HEK293 (cell line): ENCODE data around the gene ACP7.

Experiments used
- CTCF ChIA-PET: fragments of 350-600 bp; formaldehyde crosslinking; extraction: SDS; loops from one replicate; lab custom pipeline; 2021; ENCODE audit warnings: antibody characterized with exemption; lab: Yijun Ruan, JAX
- POLR2A ChIA-PET: fragments of 300-600 bp; formaldehyde crosslinking; extraction: SDS; loops from one replicate; lab custom pipeline; 2020; ENCODE audit warnings: antibody characterized with exemption, inconsistent platforms; lab: Yijun Ruan, JAX
- H3K27ac ChIP-seq: fragments of 200-500 bp; sonication (Bioruptor generic); 2 replicates; pipeline ENCODE4 v1.5.1; 2014; ENCODE audit warnings: low read depth, low read length, control low read depth, inconsistent platforms; ENCODE audit errors: extremely low read depth
- H3K36me3 ChIP-seq, 2 experiments: fragments of 200-500 bp in 1 of 2; sonication (Bioruptor generic) in 1 of 2; 1 replicate in 1 of 2; 2 replicates in 1 of 2; pipeline ENCODE4 v1.5.1; 2014 to 2017; ENCODE audit warnings: inconsistent platforms in 2 of 2, low read length in 2 of 2; ENCODE audit not compliant: control insufficient read depth in 2 of 2, insufficient read depth in 1 of 2
- H3K4me1 ChIP-seq: fragments of 200-500 bp; sonication (Bioruptor generic); 2 replicates; pipeline ENCODE4 v1.5.1; 2014; ENCODE audit warnings: mild to moderate bottlenecking, low read length, inconsistent platforms; ENCODE audit not compliant: control insufficient read depth, insufficient read depth
- H3K4me3 ChIP-seq: 2 replicates; pipeline ENCODE4 v1.5.1; 2011; ENCODE audit warnings: low read depth, mild to moderate bottlenecking, control low read depth, low read length, moderate library complexity
- H3K9me3 ChIP-seq: fragments of 200-500 bp; sonication (Bioruptor generic); 2 replicates; pipeline ENCODE4 v1.5.1; 2014; ENCODE audit warnings: low read depth, low read length, inconsistent platforms; ENCODE audit not compliant: control insufficient read depth, insufficient read depth
- FEZF1 ChIP-seq: fragments of 450-650 bp; formaldehyde crosslinking; IDR thresholded peaks from 2 replicates; pipeline ENCODE4 v1.5.1; 2016; ENCODE audit warnings: missing biosample characterization, missing genetic modification characterization
- GFI1B ChIP-seq: fragments of 450-650 bp; formaldehyde crosslinking; IDR thresholded peaks from 2 replicates; pipeline ENCODE4 v1.5.1; 2016; ENCODE audit warnings: missing biosample characterization, missing genetic modification characterization
- GLIS2 ChIP-seq: fragments of 450-650 bp; formaldehyde crosslinking; IDR thresholded peaks from 2 replicates; pipeline ENCODE4 v1.5.1; 2016; ENCODE audit warnings: missing biosample characterization, missing genetic modification characterization
- HOXA7 ChIP-seq: sonication (generic); formaldehyde crosslinking; IDR thresholded peaks from 2 replicates; pipeline ENCODE4 v1.8.1; 2022; ENCODE audit warnings: missing genetic modification reagents, borderline replicate concordance
- KLF10 ChIP-seq: fragments of 450-650 bp; IDR thresholded peaks from 2 replicates; pipeline ENCODE4 v1.5.1; 2018; ENCODE audit warnings: missing biosample characterization, mild to moderate bottlenecking, missing genetic modification characterization
- KLF8 ChIP-seq: fragments of 450-650 bp; formaldehyde crosslinking; IDR thresholded peaks from 2 replicates; pipeline ENCODE4 v1.5.1; 2016; ENCODE audit warnings: missing biosample characterization, missing genetic modification characterization
- PRDM1 ChIP-seq: fragments of 450-650 bp; formaldehyde crosslinking; IDR thresholded peaks from 2 replicates; pipeline ENCODE4; 2016; ENCODE audit warnings: missing biosample characterization, missing genetic modification characterization
- TCF7L2 ChIP-seq: IDR thresholded peaks from 2 replicates; pipeline ENCODE4 v1.6.1; 2011; ENCODE audit warnings: low read depth, mild to moderate bottlenecking, inconsistent platforms, low read length, moderate library complexity, borderline replicate concordance
- ZBTB17 ChIP-seq: fragments of 450-650 bp; formaldehyde crosslinking; IDR thresholded peaks from 2 replicates; pipeline ENCODE4 v1.5.1; 2016; ENCODE audit warnings: missing biosample characterization, missing genetic modification characterization
- ZFHX2 ChIP-seq: fragments of 450-650 bp; formaldehyde crosslinking; conservative IDR thresholded peaks from 2 replicates; pipeline ENCODE4 v1.5.1; 2016; ENCODE audit warnings: missing biosample characterization, missing genetic modification characterization
- ZNF132 ChIP-seq: fragments of 450-650 bp; formaldehyde crosslinking; IDR thresholded peaks from 2 replicates; pipeline ENCODE4 v1.5.1; 2017; ENCODE audit warnings: missing biosample characterization, missing genetic modification characterization, borderline replicate concordance
- ZNF16 ChIP-seq: fragments of 450-650 bp; formaldehyde crosslinking; IDR thresholded peaks from 2 replicates; pipeline ENCODE4 v1.5.1; 2016; ENCODE audit warnings: low read depth, missing biosample characterization, missing genetic modification characterization
- ZNF211 ChIP-seq: fragments of 450-650 bp; formaldehyde crosslinking; IDR thresholded peaks from 2 replicates; pipeline ENCODE4 v1.5.1; 2016; ENCODE audit warnings: low read depth, missing biosample characterization, missing genetic modification characterization
- ZNF596 ChIP-seq: fragments of 450-650 bp; IDR thresholded peaks from 2 replicates; pipeline ENCODE4 v1.5.0; 2018; ENCODE audit warnings: missing biosample characterization, mild to moderate bottlenecking, missing genetic modification characterization, moderate library complexity
- ZNF664 ChIP-seq: fragments of 450-650 bp; formaldehyde crosslinking; IDR thresholded peaks from 2 replicates; pipeline ENCODE4 v1.5.1; 2016; ENCODE audit warnings: missing biosample characterization, missing genetic modification characterization
- ZNF670 ChIP-seq: fragments of 450-650 bp; formaldehyde crosslinking; IDR thresholded peaks from 2 replicates; pipeline ENCODE4 v1.5.1; 2016; ENCODE audit warnings: missing biosample characterization, missing genetic modification characterization, low read depth
- ZSCAN23 ChIP-seq: fragments of 450-650 bp; formaldehyde crosslinking; IDR thresholded peaks from 2 replicates; pipeline ENCODE4 v1.5.1; 2016; ENCODE audit warnings: missing biosample characterization, missing genetic modification characterization
- TF ChIP-seq, protein P1 (sequence below): fragments of 450-650 bp; formaldehyde crosslinking; IDR thresholded peaks from 2 replicates; pipeline ENCODE4 v1.5.0; 2017; ENCODE audit warnings: missing biosample characterization, missing genetic modification characterization, borderline replicate concordance
- TF ChIP-seq, protein P2 (sequence below): fragments of 450-650 bp; formaldehyde crosslinking; IDR thresholded peaks from 2 replicates; pipeline ENCODE4 v1.5.1; 2017; ENCODE audit warnings: missing biosample characterization, missing genetic modification characterization
- TF ChIP-seq, protein P3 (sequence below): fragments of 450-650 bp; formaldehyde crosslinking; IDR thresholded peaks from 2 replicates; pipeline ENCODE4 v1.5.1; 2016; ENCODE audit warnings: missing biosample characterization, missing genetic modification characterization
- TF ChIP-seq, protein P4 (sequence below): fragments of 450-650 bp; formaldehyde crosslinking; IDR thresholded peaks from 2 replicates; pipeline ENCODE4 v1.5.1; 2016; ENCODE audit warnings: missing biosample characterization, missing genetic modification characterization
- TF ChIP-seq, protein P5 (sequence below): fragments of 450-650 bp; IDR thresholded peaks from 2 replicates; pipeline ENCODE4 v1.5.1; 2018; ENCODE audit warnings: missing biosample characterization, missing genetic modification characterization

The ACP7 gene

DNA sequence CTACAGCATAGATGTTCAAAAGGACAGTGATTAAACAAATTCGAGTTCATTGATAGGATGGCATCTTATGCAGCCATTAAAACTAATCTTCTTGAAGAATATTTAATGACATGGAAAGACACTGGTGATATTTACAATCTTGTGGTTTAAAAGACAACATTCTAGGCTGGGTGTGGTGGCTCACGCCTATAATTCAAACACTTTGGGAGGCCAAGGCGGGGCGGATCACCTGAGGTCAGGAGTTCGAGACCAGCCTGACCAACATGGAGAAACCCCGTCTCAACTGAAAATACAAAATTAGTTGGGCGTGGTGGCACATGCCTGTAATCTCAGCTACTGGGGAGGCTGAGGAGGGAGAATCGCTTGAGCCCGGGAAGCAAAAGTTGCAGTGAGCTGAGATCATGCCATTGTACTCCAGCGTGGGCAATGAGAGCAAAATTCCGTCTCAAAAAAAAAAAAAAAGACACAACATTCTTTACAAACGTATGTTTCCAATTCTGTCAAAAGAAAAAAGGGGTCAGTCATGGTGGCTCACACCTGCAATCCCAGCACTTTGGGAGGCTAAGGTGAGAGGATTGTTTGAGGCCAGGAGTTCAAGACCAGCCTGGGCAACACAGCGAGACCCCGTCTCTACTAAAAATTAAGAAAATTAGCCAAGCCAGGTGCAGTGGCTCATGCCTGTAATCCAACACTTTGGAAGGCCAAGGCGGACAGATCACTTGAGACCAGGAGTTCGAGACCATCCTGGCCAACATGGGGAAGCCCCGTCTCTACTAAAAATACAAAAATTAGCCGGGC, 39.0 kb downstream of the ACP7 start (continued):
- no peak for TF ChIP-seq ZFHX2
- TF ChIP-seq, all 188 proteins: peak for 4

DNA sequence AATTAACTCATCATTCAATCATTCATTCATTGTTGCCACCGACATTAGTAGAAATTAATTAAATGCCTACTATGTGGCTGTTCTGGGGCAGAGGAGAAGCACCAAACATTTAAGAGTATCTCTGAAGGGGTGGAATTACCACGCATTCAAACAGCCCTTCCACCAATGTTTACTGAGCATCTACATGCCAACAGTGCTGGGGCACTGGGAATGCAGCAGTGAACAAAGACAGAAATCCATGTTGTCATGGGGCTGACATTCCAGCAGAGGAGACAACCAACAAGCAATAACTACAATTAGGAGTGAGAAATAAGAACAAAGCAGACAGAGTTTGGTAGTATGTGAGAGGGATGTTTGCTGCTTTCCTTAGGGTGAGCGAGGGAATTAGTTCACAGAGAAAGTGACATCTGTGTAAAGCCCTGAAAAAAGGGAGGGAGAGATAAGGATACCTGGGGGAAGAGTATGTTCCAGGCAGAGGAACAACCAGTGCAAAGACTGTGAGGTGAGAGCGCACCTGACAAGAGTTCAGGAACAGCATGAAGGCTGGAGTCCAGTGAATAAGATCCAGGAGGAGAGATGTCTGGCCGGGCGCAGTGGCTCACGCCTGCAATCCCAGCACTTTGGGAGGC, 40.1 kb downstream of the ACP7 start:
- H3K27ac ChIP-seq: no peak overlapping the region
- H3K9me3 ChIP-seq: no peaks in the 10 kb centered on the region
- CTCF ChIA-PET: interaction anchor here (0.6 to 6.4 kb wide), 4 partner anchors 13 to 205 kb away, joined by 3 to 165 read pairs (median 52); no protein-coding TSS in a partner anchor
- H3K36me3 ChIP-seq: no peaks in the 10 kb centered on the region; a peak in 1 of 3 replicates
- TF ChIP-seq ZNF211 (tag by site-specific recombination) (no peak), ZNF596 (no peak), ZSCAN23 (tag by site-specific recombination) (no peak), KLF8 (tag by site-specific recombination) (no peak), GFI1B (tag by site-specific recombination) (no peak), ZNF664 (tag by site-specific recombination) (peak; percentile 98), ZBTB17 (tag by site-specific recombination) (peak; percentile 36; the same call in 1 of the 2 replicates), FEZF1 (tag by site-specific recombination) (no peak), HOXA7 (CRISPR knock-in tag) (no peak), PRDM1 (tag by site-specific recombination) (peak; percentile 97)
- TF ChIP-seq, protein P1, sequence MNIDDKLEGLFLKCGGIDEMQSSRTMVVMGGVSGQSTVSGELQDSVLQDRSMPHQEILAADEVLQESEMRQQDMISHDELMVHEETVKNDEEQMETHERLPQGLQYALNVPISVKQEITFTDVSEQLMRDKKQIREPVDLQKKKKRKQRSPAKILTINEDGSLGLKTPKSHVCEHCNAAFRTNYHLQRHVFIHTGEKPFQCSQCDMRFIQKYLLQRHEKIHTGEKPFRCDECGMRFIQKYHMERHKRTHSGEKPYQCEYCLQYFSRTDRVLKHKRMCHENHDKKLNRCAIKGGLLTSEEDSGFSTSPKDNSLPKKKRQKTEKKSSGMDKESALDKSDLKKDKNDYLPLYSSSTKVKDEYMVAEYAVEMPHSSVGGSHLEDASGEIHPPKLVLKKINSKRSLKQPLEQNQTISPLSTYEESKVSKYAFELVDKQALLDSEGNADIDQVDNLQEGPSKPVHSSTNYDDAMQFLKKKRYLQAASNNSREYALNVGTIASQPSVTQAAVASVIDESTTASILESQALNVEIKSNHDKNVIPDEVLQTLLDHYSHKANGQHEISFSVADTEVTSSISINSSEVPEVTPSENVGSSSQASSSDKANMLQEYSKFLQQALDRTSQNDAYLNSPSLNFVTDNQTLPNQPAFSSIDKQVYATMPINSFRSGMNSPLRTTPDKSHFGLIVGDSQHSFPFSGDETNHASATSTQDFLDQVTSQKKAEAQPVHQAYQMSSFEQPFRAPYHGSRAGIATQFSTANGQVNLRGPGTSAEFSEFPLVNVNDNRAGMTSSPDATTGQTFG (tag by site-specific recombination): no peak
- TF ChIP-seq, protein P2, sequence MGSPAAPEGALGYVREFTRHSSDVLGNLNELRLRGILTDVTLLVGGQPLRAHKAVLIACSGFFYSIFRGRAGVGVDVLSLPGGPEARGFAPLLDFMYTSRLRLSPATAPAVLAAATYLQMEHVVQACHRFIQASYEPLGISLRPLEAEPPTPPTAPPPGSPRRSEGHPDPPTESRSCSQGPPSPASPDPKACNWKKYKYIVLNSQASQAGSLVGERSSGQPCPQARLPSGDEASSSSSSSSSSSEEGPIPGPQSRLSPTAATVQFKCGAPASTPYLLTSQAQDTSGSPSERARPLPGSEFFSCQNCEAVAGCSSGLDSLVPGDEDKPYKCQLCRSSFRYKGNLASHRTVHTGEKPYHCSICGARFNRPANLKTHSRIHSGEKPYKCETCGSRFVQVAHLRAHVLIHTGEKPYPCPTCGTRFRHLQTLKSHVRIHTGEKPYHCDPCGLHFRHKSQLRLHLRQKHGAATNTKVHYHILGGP (tag by site-specific recombination): peak; percentile 11; the same call in 1 of the 2 replicates
- TF ChIP-seq, protein P3, sequence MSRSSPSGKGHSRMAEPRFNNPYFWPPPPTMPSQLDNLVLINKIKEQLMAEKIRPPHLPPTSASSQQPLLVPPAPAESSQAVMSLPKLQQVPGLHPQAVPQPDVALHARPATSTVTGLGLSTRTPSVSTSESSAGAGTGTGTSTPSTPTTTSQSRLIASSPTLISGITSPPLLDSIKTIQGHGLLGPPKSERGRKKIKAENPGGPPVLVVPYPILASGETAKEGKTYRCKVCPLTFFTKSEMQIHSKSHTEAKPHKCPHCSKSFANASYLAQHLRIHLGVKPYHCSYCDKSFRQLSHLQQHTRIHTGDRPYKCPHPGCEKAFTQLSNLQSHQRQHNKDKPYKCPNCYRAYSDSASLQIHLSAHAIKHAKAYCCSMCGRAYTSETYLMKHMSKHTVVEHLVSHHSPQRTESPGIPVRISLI: 0 out of 2 replicates have a peak, but pooled peaks have one; percentile 9
- TF ChIP-seq, protein P4, sequence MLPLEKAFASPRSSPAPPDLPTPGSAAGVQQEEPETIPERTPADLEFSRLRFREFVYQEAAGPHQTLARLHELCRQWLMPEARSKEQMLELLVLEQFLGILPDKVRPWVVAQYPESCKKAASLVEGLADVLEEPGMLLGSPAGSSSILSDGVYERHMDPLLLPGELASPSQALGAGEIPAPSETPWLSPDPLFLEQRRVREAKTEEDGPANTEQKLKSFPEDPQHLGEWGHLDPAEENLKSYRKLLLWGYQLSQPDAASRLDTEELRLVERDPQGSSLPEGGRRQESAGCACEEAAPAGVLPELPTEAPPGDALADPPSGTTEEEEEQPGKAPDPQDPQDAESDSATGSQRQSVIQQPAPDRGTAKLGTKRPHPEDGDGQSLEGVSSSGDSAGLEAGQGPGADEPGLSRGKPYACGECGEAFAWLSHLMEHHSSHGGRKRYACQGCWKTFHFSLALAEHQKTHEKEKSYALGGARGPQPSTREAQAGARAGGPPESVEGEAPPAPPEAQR (tag by site-specific recombination): no peak
- no peak overlapping the region for H3K4me3 ChIP-seq
- peaks cover 22% of the 10 kb centered on the region for H3K4me1 ChIP-seq
- POLR2A ChIA-PET: no interaction called here

DNA sequence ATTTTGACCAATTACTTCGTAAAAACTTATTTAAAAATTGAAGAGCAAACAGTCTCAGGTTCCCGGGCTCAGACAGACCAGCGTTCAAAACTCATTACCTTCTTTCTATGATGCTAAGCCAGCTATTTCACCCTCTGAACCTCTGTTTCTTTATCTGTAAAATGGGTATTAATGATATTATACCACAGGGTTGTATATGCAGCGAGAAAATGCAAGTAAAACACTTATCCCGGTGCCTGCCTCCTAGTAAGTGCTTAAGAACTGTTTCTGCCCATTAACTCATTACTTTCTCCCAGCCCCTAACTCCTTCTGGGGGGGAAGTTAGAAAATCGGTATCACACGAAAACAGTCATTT, 41.0 kb downstream of the ACP7 start:
- H3K27ac ChIP-seq: 0 out of 2 replicates have a peak overlapping the region, but pooled peaks have one; percentile 88
- H3K4me1 ChIP-seq: peaks cover 22% of the 10 kb centered on the region
- peak overlapping the region; percentile 24 for H3K4me3 ChIP-seq
- H3K9me3 ChIP-seq: no peaks in the 10 kb centered on the region
- no peaks in the 10 kb centered on the region; a peak in 1 of 3 replicates for H3K36me3 ChIP-seq
- ChIA-PET POLR2A (interaction anchor here (0.5 to 2.1 kb wide), 7 partner anchors 14 to 777 kb away, joined by 3 to 6 read pairs (median 3); partner anchors contain the start of genes MED29, PAF1 and RPS16), CTCF (interaction anchor here (0.6 to 6.4 kb wide), 7 partner anchors 14 to 581 kb away, joined by 3 to 165 read pairs (median 4); no protein-coding TSS in a partner anchor)
- no peak for TF ChIP-seq ZNF16 (tag by site-specific recombination)
- no peak for TF ChIP-seq ZNF132 (tag by site-specific recombination)
- TF ChIP-seq KLF10 (tag by site-specific recombination): no peak
- TF ChIP-seq, protein P5, sequence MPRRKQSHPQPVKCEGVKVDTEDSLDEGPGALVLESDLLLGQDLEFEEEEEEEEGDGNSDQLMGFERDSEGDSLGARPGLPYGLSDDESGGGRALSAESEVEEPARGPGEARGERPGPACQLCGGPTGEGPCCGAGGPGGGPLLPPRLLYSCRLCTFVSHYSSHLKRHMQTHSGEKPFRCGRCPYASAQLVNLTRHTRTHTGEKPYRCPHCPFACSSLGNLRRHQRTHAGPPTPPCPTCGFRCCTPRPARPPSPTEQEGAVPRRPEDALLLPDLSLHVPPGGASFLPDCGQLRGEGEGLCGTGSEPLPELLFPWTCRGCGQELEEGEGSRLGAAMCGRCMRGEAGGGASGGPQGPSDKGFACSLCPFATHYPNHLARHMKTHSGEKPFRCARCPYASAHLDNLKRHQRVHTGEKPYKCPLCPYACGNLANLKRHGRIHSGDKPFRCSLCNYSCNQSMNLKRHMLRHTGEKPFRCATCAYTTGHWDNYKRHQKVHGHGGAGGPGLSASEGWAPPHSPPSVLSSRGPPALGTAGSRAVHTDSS: peak; percentile 77
- TF ChIP-seq, protein P2 (tag by site-specific recombination): no peak
- TF ChIP-seq TCF7L2: no peak
- TF ChIP-seq GLIS2 (tag by site-specific recombination): no peak
- no peak for TF ChIP-seq ZNF670 (tag by site-specific recombination)
